Neural progenitor cell (in vitro differentiated cells): ENCODE results near the gene RIGI. TPM values are rescaled to one million over a fixed set of nuclear protein-coding genes. Genes with fewer than 3 reads are reported as not detected.

Experiments
- DNase-seq: peaks from one replicate; pipeline ENCODE4 v3.0.0-alpha.2; 2016; ENCODE audit warnings: low spot score
- H2AFZ ChIP-seq: fragments of 200-600 bp; sonication (generic); replicated peaks from 2 replicates; pipeline ENCODE4 v1.6.1; 2016; ENCODE audit warnings: antibody characterized with exemption
- H3F3A ChIP-seq: fragments of 200-600 bp; sonication (generic); 2 replicates; pipeline ENCODE4 v1.6.1; 2016; ENCODE audit warnings: antibody characterized with exemption, low read depth
- H3K27ac ChIP-seq: fragments of 200-600 bp; sonication (generic); 2 replicates; pipeline ENCODE4 v1.5.1; 2016; ENCODE audit warnings: mild to moderate bottlenecking
- H3K27me3 ChIP-seq: fragments of 200-600 bp; sonication (generic); 2 replicates; pipeline ENCODE4 v1.6.1; 2016; ENCODE audit warnings: mild to moderate bottlenecking, moderate library complexity
- H3K36me3 ChIP-seq: fragments of 200-600 bp; sonication (generic); 2 replicates; pipeline ENCODE4 v1.5.1; 2016
- H3K4me1 ChIP-seq: fragments of 200-600 bp; sonication (generic); 2 replicates; pipeline ENCODE4 v1.6.1; 2016; ENCODE audit warnings: mixed run types
- H3K4me2 ChIP-seq: fragments of 200-600 bp; sonication (generic); 2 replicates; pipeline ENCODE4 v1.6.1; 2016
- H3K4me3 ChIP-seq: fragments of 200-600 bp; sonication (generic); 2 replicates; pipeline ENCODE4 v1.5.1; 2016
- H3K79me2 ChIP-seq: fragments of 200-600 bp; sonication (generic); 2 replicates; pipeline ENCODE4 v1.6.1; 2016; ENCODE audit warnings: low read depth
- H3K9ac ChIP-seq: fragments of 200-600 bp; sonication (generic); 2 replicates; pipeline ENCODE4 v1.6.1; 2016
- H3K9me3 ChIP-seq: fragments of 200-600 bp; sonication (generic); 2 replicates; pipeline ENCODE4 v1.5.1; 2016; ENCODE audit warnings: low read depth
- H4K20me1 ChIP-seq: fragments of 200-600 bp; sonication (generic); 2 replicates; pipeline ENCODE4 v1.6.1; 2016; ENCODE audit warnings: low read depth
- H3K27ac Mint-ChIP-seq: 3 replicates; pipeline ENCODE4 v1.8.0; 2021; ENCODE audit warnings: mixed read lengths
- H3K27me3 Mint-ChIP-seq: 2 replicates; pipeline ENCODE4 v1.8.0; 2022; ENCODE audit warnings: low read depth, mild to moderate bottlenecking, inconsistent platforms, moderate library complexity, mixed read lengths; ENCODE audit not compliant: insufficient read depth
- H3K36me3 Mint-ChIP-seq: 3 replicates; pipeline ENCODE4 v1.8.0; 2021; ENCODE audit warnings: mixed read lengths
- H3K4me1 Mint-ChIP-seq: 3 replicates; pipeline ENCODE4 v1.8.0; 2021; ENCODE audit warnings: mixed read lengths
- H3K4me3 Mint-ChIP-seq: 3 replicates; pipeline ENCODE4 v1.8.0; 2021; ENCODE audit warnings: mild to moderate bottlenecking, moderate library complexity, mixed read lengths
- H3K9me3 Mint-ChIP-seq: 3 replicates; pipeline ENCODE4 v1.8.0; 2020; ENCODE audit warnings: mixed read lengths
- EZH2 ChIP-seq: fragments of 200-600 bp; sonication (generic); IDR thresholded peaks from 2 replicates; pipeline ENCODE4 v1.6.1; 2017; ENCODE audit warnings: antibody characterized with exemption, mild to moderate bottlenecking, moderate library complexity
- EZH2phosphoT487 ChIP-seq: fragments of 200-600 bp; sonication (generic); IDR thresholded peaks from 2 replicates; pipeline ENCODE4 v1.6.1; 2017; ENCODE audit warnings: antibody characterized with exemption
- total RNA-seq: library from RNA; depleted of rRNA; stranded (reverse); fragments of >200 nt; gene quantifications from 2 replicates; pipeline ENCODE4 v1.2.3, GENCODE V29; 2015; ENCODE audit warnings: low replicate concordance
- TF ChIP-seq, protein P1 (sequence below): fragments of 200-600 bp; sonication (generic); IDR thresholded peaks from 2 replicates; pipeline ENCODE4 v1.5.1; 2017; ENCODE audit warnings: antibody characterized with exemption, mild to moderate bottlenecking

Gene RIGI
- total RNA-seq, 1 donor from 2014 or later = 9.9 TPM

DNA sequence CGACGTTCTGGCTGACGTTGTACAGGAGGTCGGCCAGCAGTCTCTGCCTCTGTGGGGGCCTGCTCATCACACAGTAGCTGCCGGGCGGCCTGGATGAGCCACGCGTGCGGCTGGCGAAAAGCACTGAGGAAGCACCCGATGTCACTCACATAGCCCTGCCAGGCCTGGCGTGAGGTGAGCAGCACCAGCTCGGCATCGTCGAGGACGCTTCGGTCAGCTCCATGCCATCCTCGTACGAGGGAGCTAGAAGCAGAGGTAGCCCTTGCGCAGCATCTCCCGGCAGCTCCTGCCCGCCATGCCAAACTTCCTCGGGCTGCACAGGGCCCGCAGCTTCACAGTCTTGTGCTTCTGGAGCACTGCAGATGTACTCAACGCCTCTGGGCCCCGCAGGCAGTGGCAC is 40.8 kb upstream of the RIGI start:
- Mint-ChIP-seq H3K27me3 (peaks cover 2% of the 10 kb centered on the region), H3K4me1 (peaks cover 5% of the 10 kb centered on the region), H3K9me3 (no peaks in the 10 kb centered on the region), H3K4me3 (no peak overlapping the region), H3K36me3 (peaks cover 18% of the 10 kb centered on the region), H3K27ac (no peak overlapping the region)
- Histone ChIP-seq H3K79me2 (peaks cover 38% of the 10 kb centered on the region), H4K20me1 (peaks cover 10% of the 10 kb centered on the region), H3K4me1 (peaks cover 9% of the 10 kb centered on the region), H3K27me3 (no peaks in the 10 kb centered on the region), H3K9me3 (no peaks in the 10 kb centered on the region), H3K36me3 (no peaks in the 10 kb centered on the region), H3K27ac (no peak overlapping the region), H3K4me3 (no peak overlapping the region), H3K9ac (no peak overlapping the region), H2AFZ (no peak overlapping the region), H3K4me2 (no peak overlapping the region), H3F3A (no peaks in the 10 kb centered on the region)
- TF ChIP-seq EZH2 = no peak
- TF ChIP-seq, protein P1, sequence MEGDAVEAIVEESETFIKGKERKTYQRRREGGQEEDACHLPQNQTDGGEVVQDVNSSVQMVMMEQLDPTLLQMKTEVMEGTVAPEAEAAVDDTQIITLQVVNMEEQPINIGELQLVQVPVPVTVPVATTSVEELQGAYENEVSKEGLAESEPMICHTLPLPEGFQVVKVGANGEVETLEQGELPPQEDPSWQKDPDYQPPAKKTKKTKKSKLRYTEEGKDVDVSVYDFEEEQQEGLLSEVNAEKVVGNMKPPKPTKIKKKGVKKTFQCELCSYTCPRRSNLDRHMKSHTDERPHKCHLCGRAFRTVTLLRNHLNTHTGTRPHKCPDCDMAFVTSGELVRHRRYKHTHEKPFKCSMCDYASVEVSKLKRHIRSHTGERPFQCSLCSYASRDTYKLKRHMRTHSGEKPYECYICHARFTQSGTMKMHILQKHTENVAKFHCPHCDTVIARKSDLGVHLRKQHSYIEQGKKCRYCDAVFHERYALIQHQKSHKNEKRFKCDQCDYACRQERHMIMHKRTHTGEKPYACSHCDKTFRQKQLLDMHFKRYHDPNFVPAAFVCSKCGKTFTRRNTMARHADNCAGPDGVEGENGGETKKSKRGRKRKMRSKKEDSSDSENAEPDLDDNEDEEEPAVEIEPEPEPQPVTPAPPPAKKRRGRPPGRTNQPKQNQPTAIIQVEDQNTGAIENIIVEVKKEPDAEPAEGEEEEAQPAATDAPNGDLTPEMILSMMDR = no peak
- TF ChIP-seq EZH2phosphoT487 = no peak
- no peak for DNase-seq

DNA sequence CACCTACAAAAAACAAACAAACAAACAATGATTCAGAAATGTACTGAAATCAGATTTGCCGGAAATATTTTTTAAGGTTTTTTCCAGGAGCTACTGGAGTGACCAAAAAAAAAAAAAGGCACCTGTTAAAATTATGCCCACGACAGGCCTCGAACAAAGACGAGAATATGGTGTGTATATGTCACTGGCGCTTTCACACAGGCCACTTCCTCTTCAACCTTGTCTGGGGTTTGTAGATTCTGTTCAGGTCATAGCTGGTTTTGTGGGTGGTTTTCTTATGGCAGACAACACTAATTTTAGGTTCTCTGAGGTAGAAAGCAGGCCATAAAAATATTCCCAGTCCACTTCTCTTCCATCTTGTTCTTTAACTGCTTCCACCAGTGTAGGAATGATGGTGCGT is 40.0 kb upstream of the RIGI start:
- no peak for TF ChIP-seq EZH2
- no peak for TF ChIP-seq EZH2phosphoT487
- TF ChIP-seq, protein P1 = no peak
- no peak overlapping the region for H2AFZ ChIP-seq
- H3K4me3 ChIP-seq = no peak overlapping the region
- no peaks in the 10 kb centered on the region for H3K9me3 ChIP-seq
- no peaks in the 10 kb centered on the region for H3K27me3 ChIP-seq
- Mint-ChIP-seq H3K9me3 (no peaks in the 10 kb centered on the region), H3K27ac (no peak overlapping the region), H3K4me1 (no peaks in the 10 kb centered on the region), H3K36me3 (peaks cover 18% of the 10 kb centered on the region), H3K4me3 (no peak overlapping the region), H3K27me3 (peaks cover 2% of the 10 kb centered on the region)
- no peak overlapping the region for H3K4me2 ChIP-seq
- H4K20me1 ChIP-seq = peaks cover 5% of the 10 kb centered on the region
- H3K36me3 ChIP-seq = no peaks in the 10 kb centered on the region
- H3F3A ChIP-seq = no peaks in the 10 kb centered on the region
- H3K27ac ChIP-seq = no peak overlapping the region
- H3K9ac ChIP-seq = no peak overlapping the region
- DNase-seq = no peak
- H3K79me2 ChIP-seq = peaks cover 34% of the 10 kb centered on the region
- H3K4me1 ChIP-seq = peaks cover 1% of the 10 kb centered on the region

DNA sequence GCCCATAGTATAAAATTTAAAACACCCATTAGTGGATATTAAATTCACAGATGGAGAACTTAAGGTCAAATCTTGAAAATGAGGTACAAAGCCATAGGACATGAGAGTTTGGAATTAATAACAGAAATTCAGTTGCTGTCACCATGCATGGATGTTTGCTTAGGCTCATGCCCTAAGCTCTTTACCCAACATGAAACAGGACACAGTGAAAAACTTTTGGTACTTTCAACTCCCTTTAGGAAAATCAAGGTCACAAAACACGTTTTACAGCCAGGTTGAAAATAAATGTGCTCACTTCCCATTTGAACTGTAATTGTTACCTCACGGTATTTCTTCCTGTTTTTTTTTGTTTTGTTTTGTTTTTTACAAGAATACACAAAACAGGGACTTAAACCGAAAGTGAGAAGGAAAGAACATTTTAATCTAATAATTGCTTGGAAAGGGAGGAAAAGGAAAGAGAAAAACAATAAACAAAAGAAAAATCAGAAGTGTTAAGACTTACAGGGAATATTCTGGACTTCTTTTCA is 32.5 kb upstream of the RIGI start:
- Histone ChIP-seq H3F3A (no peaks in the 10 kb centered on the region), H3K4me2 (no peak overlapping the region)
- TF ChIP-seq, protein P1 = no peak
- no peak for TF ChIP-seq EZH2phosphoT487
- TF ChIP-seq EZH2 = no peak

More for the DNA sequence above, 32.5 kb upstream of the RIGI start:
- H3K79me2 ChIP-seq = peaks cover 31% of the 10 kb centered on the region
- H3K27me3 ChIP-seq = no peaks in the 10 kb centered on the region
- H3K27ac Mint-ChIP-seq = no peak overlapping the region
- H3K27ac ChIP-seq = no peak overlapping the region
- H3K9me3 Mint-ChIP-seq = no peaks in the 10 kb centered on the region
- H3K9me3 ChIP-seq = no peaks in the 10 kb centered on the region
- H2AFZ ChIP-seq = no peak overlapping the region
- no peak for DNase-seq
- H3K4me1 Mint-ChIP-seq = peaks cover 2% of the 10 kb centered on the region
- H3K9ac ChIP-seq = no peak overlapping the region
- no peaks in the 10 kb centered on the region for H3K36me3 ChIP-seq
- H3K27me3 Mint-ChIP-seq = no peaks in the 10 kb centered on the region
- no peak overlapping the region for H3K4me3 ChIP-seq
- no peak overlapping the region for H3K4me3 Mint-ChIP-seq
- no peaks in the 10 kb centered on the region for H4K20me1 ChIP-seq
- no peaks in the 10 kb centered on the region for H3K36me3 Mint-ChIP-seq
- H3K4me1 ChIP-seq = peaks cover 2% of the 10 kb centered on the region
